PC-9 (cell line): Measurements from ENCODE around the gene STAT5B. TPM values are rescaled to one million over a fixed set of nuclear protein-coding genes. Genes with fewer than 3 reads are reported as not detected.
"Not testable (repeated sequence)": the region's sequence is repeated elsewhere in the genome, so short reads cannot be mapped to it uniquely, and the experiment has no call there.

ENCODE experiments used
- BruUV-seq: library from RNA; stranded (reverse); fragments of 400-500 nt; replicated peaks from 2 replicates; lab custom pipeline; 2021; lab: Mats Ljungman, UMichigan
- CTCF ChIA-PET: fragments of 300-600 bp; sonication (Branson Sonifier 250); formaldehyde crosslinking; loops from one replicate; lab custom pipeline; 2022; ENCODE audit warnings: antibody characterized with exemption; lab: Charles Lee
- POLR2A ChIA-PET: fragments of 300-600 bp; sonication (Branson Sonifier 250); formaldehyde crosslinking; loops from one replicate; lab custom pipeline; 2022; ENCODE audit warnings: antibody characterized with exemption; ENCODE audit not compliant: unreplicated experiment; lab: Charles Lee
- DNase-seq, 2 experiments: peaks; one replicate each; pipeline versions ENCODE4 v3.0.0 to v3.0.0-alpha.2; 2015 to 2022; ENCODE audit warnings: mixed read lengths in 1 of 2
- H2AFZ ChIP-seq: fragments of 200-600 bp; sonication (generic); 2 replicates; pipeline ENCODE4 v1.8.1; 2017; ENCODE audit warnings: antibody characterized with exemption
- H3F3A ChIP-seq: fragments of 200-600 bp; sonication (generic); 2 replicates; pipeline ENCODE4 v1.8.1; 2017; ENCODE audit warnings: antibody characterized with exemption, mild to moderate bottlenecking, low read depth; ENCODE audit not compliant: insufficient read depth
- H3K27ac ChIP-seq: fragments of 200-600 bp; sonication (generic); 2 replicates; pipeline ENCODE4 v1.6.1; 2016; ENCODE audit warnings: mixed run types
- H3K27me3 ChIP-seq: fragments of 200-600 bp; sonication (generic); 2 replicates; pipeline ENCODE4 v1.6.1; 2016; ENCODE audit warnings: low read depth, mixed run types; ENCODE audit not compliant: insufficient read depth
- H3K36me3 ChIP-seq: fragments of 200-600 bp; sonication (generic); 2 replicates; pipeline ENCODE4 v1.6.1; 2016; ENCODE audit warnings: low read depth, mixed run types
- H3K4me1 ChIP-seq: fragments of 200-600 bp; sonication (generic); replicated peaks from 2 replicates; pipeline ENCODE4 v1.6.1; 2016; ENCODE audit warnings: mixed run types; ENCODE audit not compliant: insufficient read depth
- H3K4me2 ChIP-seq: fragments of 200-600 bp; sonication (generic); 2 replicates; pipeline ENCODE4 v1.6.1; 2017; ENCODE audit warnings: mixed run types
- H3K4me3 ChIP-seq: fragments of 200-600 bp; sonication (generic); 2 replicates; pipeline ENCODE4 v1.6.1; 2016; ENCODE audit warnings: mixed run types
- H3K79me2 ChIP-seq: fragments of 200-600 bp; sonication (generic); 2 replicates; pipeline ENCODE4 v1.6.1; 2017; ENCODE audit warnings: low read depth, mixed run types
- H3K9me2 ChIP-seq: fragments of 200-600 bp; sonication (generic); 2 replicates; pipeline ENCODE4 v1.8.1; 2017; ENCODE audit warnings: mild to moderate bottlenecking; ENCODE audit not compliant: insufficient read depth
- H3K9me3 ChIP-seq: fragments of 200-600 bp; sonication (generic); 2 replicates; pipeline ENCODE4 v1.8.1; 2016; ENCODE audit warnings: low read depth; ENCODE audit not compliant: insufficient read depth
- H4K20me1 ChIP-seq: fragments of 200-600 bp; sonication (generic); 2 replicates; pipeline ENCODE4 v1.8.1; 2017; ENCODE audit not compliant: insufficient read depth
- CTCF ChIP-seq: fragments of 200-600 bp; sonication (generic); conservative IDR thresholded peaks from 2 replicates; pipeline ENCODE4 v1.6.1; 2017; ENCODE audit warnings: mixed run types, antibody characterized with exemption, mild to moderate bottlenecking, moderate library complexity
- EZH2 ChIP-seq: fragments of 200-600 bp; sonication (generic); IDR thresholded peaks from 2 replicates; pipeline ENCODE4 v1.8.0; 2017; ENCODE audit warnings: antibody characterized with exemption, low read depth
- intact Hi-C: fragments of 100-400 bp; cut with micrococcal nuclease; formaldehyde crosslinking; loops from one replicate; pipeline ENCODE4 v1.10.0; 2022; ENCODE audit not compliant: unreplicated experiment
- total RNA-seq: library from RNA; stranded (reverse); gene quantifications from 2 replicates; pipeline ENCODE4 v1.2.3, GENCODE V29; 2021

The STAT5B gene
- total RNA-seq, 1 experiment from 2014 or later, result 19.5 TPM

DNA sequence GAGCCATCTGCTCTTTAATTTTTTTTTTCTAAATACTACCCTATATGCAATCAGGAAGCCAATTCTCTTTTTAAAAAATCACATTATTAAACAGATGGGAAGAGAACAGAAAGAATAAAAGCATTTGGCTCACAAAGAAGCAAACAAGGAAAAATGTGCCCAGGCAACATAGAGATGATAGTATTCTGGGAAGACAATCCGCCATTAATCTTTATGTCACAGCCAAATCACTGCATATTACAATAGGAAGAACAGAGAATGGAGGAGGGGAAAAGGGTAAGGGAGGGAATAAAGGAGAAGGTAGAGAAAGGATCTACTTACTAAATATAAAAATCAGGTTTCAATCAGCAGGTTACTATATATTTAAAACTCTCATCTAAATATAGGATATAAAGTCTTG, 34.3 kb downstream of the STAT5B start:
- Histone ChIP-seq H3K4me3 (no peak overlapping the region), H3K9me2 (no peaks in the 10 kb centered on the region), H2AFZ (no peak overlapping the region), H3K36me3 (no peaks in the 10 kb centered on the region), H4K20me1 (no peaks in the 10 kb centered on the region), H3K27ac (no peak overlapping the region), H3K79me2 (peaks cover 3% of the 10 kb centered on the region; the same call in 1 of the 2 replicates), H3K4me1 (no peaks in the 10 kb centered on the region), H3K27me3 (no peaks in the 10 kb centered on the region), H3K4me2 (no peak overlapping the region), H3K9me3 (no peaks in the 10 kb centered on the region), H3F3A (peaks cover 3% of the 10 kb centered on the region)
- intact Hi-C loops, result no loop called here
- CTCF ChIA-PET, result no interaction called here
- DNase-seq, result no peak
- POLR2A ChIA-PET, result no interaction called here
- TF ChIP-seq CTCF, result no peak
- TF ChIP-seq EZH2, result no peak
- BruUV-seq, result no TSS peak

- not testable (repeated sequence) for BruUV-seq, H3K79me2 ChIP-seq
Observed at GRCh38 chr17:42240863-42241262, 35.3 kb downstream of the STAT5B start.

GRCh38 chr17:42240201-42240600, 36.0 kb downstream of the STAT5B start:
- TF ChIP-seq CTCF (no peak), EZH2 (no peak)
- no peaks in the 10 kb centered on the region for H3K36me3 ChIP-seq
- no peaks in the 10 kb centered on the region for H3K9me2 ChIP-seq
- no peak overlapping the region for H2AFZ ChIP-seq
- no peaks in the 10 kb centered on the region for H3K27me3 ChIP-seq
- H3K27ac ChIP-seq, result no peak overlapping the region
- no peak overlapping the region for H3K4me3 ChIP-seq
- H3K4me1 ChIP-seq, result no peaks in the 10 kb centered on the region
- BruUV-seq, result no TSS peak
- no peaks in the 10 kb centered on the region for H3K9me3 ChIP-seq
- intact Hi-C loops, result no loop called here
- CTCF ChIA-PET, result no interaction called here
- H3F3A ChIP-seq, result peaks cover 3% of the 10 kb centered on the region
- POLR2A ChIA-PET, result no interaction called here
- 0 out of 2 replicates have a peak, but pooled peaks cover 3% of the 10 kb centered on the region for H3K79me2 ChIP-seq
- H4K20me1 ChIP-seq, result no peaks in the 10 kb centered on the region
- DNase-seq, result no peak
- H3K4me2 ChIP-seq, result no peak overlapping the region

More at GRCh38 chr17:42240863-42241262, 35.3 kb downstream of the STAT5B start:
- CTCF ChIA-PET, result interaction anchor here (0.6 kb wide), 1 partner anchor 41 kb away, joined by 3 read pairs; no protein-coding TSS in a partner anchor
- DNase-seq, H3K9me2 ChIP-seq, H3K27ac ChIP-seq, H4K20me1 ChIP-seq, H2AFZ ChIP-seq, H3K27me3 ChIP-seq, H3K9me3 ChIP-seq, H3K4me2 ChIP-seq, H3K36me3 ChIP-seq, POLR2A ChIA-PET, intact Hi-C loops, H3K4me3 ChIP-seq, H3K4me1 ChIP-seq, H3F3A ChIP-seq: not testable (repeated sequence)

- intact Hi-C loops, H3K9me3 ChIP-seq, BruUV-seq, H3K9me2 ChIP-seq, H3K36me3 ChIP-seq, H3K4me2 ChIP-seq, H3F3A ChIP-seq, DNase-seq, H3K27ac ChIP-seq, H2AFZ ChIP-seq, H3K4me3 ChIP-seq, H3K79me2 ChIP-seq, H3K4me1 ChIP-seq, POLR2A ChIA-PET, CTCF ChIA-PET, H4K20me1 ChIP-seq, H3K27me3 ChIP-seq: not testable (repeated sequence)
Observed at GRCh38 chr17:42239576-42239975, 36.6 kb downstream of the STAT5B start.
